Activated T-cell treated with anti-CD3 and anti-CD28 coated beads, Interleukin-2, amount 50 U/mL, for 48 hours (primary cell): Measurements from ENCODE around the gene REXO1.
A peak's percentile ranks its signal among the peaks of the same experiment; 100 is the strongest.

Experiments used
- DNase-seq, 2 experiments: peaks; one replicate each; pipeline ENCODE4 v3.0.0-alpha.2; 2020

REXO1 gene

DNA sequence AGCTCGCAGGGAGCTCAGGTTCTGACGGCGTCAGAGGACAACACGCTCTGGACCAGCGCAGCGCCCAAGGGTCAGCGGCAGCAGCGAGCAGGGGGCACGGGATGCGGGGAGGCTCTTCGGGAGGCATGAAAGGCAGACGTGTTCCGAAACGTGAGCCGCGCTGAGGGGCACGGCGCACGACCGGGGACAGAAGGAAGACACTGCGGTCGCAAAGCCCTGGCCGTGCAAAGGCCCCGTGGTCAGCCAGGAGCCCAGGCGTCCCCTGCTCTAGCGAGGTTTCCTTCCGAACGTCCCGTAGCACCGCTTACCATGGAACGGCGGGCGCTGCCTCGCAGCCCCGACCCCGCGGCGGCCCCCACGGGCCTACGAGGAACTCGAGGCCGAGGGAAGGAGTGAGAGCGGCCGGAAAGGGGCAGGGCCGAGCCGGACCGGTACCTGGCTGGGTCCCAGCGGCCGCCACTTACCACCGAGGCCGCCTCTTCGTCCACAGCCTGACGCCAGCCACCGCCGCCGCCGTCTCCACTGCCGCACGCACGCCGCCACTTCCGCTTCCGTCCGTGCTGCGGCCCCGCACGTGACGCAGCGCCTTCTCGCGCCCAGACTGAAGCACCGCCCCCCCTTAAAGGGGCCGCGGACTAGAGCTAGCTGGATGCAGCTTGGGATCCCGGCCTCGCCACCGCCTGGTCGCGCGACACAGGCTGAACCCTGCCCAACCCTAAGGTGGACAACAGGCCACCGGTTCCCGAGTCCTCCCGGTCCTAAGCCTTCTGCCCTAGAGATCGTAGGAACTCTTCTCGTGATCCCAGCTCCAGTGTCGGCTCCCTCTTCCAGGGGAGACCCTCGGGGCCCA lies 27.6 kb upstream of the REXO1 start:
- DNase-seq: peak; percentile 90 to 93

DNA sequence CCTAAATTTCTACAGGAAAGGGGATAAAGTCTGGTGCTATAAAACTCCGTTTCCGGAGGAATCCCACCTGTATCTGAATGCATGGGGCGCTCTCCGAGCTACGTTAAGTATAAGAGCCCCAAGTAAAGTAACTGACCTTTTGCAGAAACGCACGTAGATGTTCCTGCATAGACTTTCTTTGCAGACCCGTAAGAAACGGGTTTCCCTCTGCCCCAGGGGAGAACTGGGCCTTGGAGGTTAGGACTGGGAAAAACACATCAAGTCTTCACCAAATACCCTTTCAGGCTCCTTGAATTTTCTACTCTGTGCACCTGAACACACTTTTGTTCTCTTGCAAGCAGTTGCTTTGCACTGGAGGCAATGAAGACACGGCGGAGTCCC lies 27.0 kb upstream of the REXO1 start:
- DNase-seq: peak; percentile 54 to 56

DNA sequence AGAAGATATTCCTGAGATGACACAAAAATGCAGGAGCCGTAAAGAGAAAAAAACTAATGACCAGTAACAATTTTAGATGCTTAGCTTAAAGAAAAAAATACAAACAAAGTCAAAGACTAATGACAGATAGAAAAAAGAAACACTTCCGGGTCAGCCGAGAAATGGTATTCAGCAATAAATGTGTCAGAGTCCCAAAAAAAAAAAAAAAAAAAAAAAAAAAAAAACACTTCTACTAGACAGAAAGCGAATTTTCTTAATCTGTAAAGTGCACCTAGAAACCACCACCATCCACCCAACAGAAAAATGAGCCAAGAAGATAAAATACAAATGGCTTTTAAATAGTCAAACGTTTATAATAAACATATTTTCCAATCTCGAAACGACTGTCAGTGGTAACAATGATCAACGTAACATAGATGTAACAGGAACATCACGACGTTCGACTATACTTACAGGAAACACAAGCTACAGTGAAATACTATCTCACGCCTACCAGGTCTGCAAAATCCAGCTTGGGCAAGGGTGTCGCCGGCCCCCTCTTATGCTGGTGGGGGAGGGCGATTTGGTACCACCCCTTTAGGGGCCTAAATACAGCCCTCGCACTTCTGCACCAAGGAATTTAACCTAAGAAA lies 26.4 kb upstream of the REXO1 start:
- peak in 1 of 2 experiments; percentile 41 for DNase-seq

DNA sequence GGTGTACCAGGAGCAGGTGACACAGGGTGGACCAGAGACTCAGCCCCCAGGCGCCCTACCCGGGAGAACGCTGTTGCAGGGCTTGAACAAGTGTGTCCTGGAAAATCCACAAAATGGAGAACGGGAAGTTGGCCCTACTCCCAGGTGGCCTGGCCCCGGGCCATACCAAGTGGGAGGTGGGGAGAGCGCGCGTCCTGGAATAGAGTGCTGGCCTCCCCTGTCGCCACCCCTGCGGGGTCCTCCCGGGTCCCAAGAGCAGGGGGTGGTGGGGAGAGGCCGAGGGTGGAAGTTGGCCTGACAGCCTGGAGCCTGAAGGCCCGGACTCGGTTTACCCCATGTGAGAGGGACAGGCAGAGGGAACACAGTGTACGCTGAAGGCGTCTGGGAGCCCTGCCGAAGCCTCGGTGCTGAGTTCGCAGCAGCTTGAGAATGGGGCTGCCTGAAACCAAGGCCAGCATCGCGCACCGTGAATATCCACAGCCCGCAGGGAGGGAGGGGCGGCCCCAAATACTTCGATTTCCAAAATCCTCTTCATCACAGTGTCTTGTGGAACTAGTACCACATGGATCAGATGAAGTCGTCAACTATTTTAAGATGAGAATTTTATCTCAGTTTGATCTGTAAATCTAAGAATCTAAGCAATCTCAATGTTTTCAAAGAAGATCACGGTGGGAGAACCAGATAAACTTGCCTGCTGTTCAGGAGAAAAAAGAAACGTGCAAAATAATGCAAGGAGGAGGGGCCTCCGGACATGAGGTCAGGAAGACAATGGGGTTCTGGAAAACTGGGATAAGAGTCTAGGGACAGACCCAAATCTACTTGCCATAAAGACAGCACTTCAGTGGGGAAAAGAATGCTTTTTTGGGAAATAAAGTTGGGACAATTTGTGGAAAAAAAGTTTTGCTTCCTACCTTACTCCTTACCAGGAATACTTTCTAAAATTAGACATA lies 25.5 kb upstream of the REXO1 start:
- DNase-seq: no peak

DNA sequence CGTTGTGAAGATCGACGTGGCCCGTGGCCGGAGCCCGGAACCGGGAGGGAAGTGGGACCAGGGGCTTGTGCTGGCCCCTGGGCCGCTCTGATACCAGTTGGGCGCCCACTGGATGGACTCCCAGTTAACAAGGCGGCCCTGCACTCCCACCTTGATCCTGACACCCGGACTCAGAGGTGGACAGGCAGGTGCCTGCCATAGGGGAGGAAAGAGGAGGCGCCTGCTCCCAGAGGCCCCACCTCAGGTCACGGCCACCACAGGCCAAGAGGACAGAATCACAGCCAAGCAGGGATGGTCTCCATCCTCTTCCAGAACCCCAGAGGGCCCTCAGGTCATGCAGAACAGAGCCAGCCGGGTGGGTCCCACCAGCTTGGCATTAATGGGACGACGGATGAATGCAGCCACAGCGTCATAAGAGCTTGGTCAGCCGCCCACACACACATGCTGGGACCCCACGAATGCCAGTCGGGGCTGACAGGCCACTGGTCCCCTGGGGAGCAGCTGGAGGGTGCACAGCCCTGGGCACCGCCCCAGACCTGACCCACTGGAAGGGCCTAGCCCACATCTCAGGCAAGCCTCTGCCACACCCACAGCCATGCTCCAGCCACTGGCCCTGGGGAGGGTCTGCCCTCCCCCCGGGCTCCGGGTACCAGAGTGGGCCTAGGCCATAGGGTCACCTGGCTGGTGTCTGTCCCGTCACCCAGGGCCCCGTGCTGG lies 24.7 kb upstream of the REXO1 start:
- DNase-seq: no peak

DNA sequence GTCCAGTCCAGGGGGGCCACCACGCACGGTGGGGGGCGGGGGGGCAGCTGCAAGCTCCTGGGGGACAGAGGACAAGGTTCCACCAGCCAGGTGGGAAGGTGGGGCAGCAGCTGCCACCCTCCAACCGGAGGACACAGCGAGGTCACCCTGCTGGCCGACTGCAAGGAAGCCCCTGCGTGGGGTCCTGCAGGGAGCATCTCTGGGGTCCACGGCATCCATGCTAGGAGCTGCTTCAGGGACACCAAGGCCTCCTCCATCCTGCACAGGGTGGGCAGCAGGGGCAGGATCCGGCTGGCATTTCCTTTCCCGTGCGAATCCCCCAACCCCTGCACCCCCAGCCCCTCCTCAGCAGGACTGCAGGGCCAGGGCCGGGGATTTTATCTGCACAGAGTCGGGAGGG lies 23.3 kb upstream of the REXO1 start:
- DNase-seq: no peak

DNA sequence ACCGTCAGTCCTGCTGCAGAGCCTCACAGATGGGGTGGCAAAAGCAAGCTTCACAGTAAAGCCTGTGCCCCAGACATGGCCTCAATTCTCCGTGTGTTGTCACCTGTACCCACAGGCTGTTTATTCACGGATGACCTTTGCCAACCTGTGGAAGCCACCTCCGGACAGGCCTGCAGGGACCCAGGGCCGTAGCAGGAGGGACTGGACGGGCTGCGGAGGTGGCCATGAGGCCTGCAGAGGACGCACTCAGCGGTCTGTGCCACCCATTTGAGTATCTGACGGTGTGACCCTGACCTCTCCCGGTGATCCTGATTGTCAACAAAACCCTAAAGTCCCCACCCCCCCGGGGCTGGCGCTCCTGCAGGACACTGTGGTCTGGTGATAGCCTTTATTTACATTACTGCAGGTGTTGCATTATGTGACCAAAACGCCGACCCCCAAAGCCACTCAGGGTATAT lies 22.9 kb upstream of the REXO1 start:
- no peak for DNase-seq

DNA sequence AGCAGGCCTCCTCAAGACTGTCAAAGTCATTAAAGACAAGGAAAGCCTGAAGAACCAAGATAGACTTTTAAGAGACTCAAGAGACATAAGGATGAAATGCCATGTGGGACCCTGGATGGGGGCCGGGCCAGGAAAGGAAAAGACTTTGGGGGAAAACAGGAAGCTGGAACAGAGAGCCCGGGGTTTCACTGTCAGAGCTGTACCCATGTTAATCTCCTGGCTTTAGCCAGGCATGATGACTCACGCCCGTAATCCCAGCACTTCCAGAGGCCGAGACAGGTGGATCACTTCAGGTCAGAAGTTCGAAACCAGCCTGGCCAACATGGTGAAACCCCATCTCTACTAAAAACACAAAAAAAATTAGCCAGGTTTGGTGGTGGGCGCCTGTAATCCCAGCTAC lies 20.7 kb upstream of the REXO1 start:
- DNase-seq: no peak

DNA sequence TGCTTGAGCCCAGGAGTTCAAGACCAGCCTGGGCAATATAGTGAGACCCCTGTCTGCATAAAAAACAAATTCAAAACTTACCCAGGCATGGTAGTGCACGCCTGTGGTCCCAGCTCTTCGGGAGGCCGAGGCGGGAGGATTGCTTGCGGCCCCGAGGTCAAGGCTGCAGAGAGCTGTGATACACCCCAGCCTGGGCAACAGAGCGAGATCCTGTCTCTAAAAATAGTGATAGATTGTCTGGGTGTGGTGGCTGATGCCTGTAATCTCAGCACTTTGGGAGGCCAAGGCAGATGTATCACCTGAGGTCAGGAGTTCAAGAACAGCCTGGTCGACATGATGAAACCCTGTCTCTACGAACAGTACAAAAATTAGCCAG lies 19.1 kb upstream of the REXO1 start:
- DNase-seq: no peak

DNA sequence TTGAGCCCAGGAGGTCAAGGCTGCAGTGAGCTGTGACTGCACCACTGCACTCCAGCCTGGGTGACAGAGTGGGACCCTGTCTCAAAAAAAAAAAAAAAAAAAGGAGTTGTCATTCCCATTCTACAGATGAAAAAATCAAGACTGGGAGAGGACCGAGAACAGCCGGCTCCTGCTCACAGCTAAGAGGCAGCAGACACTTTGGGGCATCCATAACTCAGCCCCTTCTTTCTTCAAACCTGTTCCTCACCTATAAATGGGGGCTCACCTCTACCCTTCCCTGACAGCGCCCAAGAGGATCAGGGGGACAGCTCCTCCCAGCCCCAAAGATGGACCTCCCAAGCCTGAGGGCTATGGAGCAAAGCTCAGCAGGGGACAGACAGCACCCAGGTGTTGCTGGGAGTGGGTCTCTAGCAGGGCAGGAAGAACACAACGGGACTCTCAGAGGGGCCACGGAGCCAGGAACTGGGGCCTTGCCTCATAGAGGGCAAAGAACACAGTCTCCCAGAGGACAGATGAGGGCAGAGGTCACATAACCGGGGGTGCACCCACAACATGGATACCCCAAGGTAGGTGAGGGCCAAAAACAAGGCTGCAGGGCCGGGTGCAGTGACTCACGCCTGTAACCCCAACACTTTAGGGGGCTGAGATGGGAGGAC lies 18.5 kb upstream of the REXO1 start:
- DNase-seq: no peak

DNA sequence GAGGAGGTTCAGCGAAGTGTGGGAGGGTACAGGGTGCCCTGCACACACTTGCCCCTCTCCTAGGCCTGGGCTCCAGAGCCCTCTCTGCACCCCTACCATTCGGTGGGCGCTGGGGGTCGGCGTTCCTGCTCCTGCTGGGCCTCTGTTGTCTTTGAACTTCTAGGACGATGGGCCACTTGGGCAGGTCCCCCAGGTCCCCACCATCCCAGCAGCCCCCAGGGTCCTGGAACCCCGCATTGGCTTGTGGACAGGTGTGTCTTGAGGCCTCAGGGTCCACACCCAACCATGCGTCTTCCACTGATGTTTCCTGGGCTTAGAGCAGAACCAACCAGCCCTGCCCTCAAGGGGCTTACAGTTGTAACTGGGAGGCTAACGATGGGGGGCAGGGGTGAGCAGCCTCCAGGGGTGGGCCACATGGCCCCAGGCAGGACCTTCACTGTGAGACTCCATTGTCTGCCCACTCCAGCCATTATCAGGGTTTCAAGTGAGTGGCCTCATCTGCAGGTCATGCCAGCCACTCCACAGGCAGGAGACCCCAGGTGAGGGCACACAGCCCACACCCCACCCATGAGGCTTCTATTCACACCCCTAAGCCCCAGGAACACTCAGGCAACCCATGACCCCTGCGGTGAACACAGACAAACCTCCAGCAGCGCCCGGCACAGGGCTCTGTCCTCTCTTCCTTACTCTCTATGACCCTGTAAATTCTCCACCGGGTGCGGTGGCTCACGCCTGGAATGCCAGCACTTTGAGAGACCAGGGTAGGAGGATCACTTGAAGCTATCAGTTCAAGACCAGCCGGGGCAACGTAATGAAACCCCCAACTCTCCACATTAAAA lies 17.1 kb upstream of the REXO1 start:
- DNase-seq: no peak

DNA sequence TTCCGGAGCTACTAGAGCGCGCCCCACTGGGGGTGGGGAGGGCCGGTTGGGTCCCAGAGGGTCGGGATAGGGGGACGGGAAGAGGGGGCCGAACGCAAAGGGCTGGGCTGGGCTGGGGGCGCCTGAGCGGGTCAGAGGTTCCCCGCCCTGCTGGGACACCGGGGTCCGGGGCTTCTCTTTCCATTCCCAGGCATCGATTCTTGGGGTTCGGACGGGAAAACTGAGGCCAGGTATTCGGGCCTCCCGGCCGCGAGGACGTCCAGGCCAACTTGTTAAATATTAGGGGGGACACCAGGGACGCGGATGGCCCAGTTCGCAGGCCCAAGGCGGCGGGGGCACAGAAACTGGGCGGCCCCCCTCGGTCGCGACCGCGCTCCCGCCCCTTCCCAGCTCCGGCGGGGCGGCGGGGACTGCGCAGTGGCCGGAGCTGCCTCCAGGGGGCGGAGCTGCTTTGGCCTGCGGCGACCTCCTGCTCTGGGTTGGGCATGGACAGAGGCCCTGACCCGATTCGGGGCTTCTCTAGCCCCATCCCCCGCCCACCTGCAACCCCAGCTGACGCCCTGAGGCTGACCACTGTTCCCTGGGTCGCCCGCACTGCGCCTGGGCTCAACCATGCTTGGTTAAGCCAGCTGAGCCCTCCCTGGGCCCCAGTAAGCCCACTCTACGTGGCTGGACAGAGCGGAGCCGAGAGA lies 16.3 kb upstream of the REXO1 start:
- peak; percentile 78 to 83 for DNase-seq

DNA sequence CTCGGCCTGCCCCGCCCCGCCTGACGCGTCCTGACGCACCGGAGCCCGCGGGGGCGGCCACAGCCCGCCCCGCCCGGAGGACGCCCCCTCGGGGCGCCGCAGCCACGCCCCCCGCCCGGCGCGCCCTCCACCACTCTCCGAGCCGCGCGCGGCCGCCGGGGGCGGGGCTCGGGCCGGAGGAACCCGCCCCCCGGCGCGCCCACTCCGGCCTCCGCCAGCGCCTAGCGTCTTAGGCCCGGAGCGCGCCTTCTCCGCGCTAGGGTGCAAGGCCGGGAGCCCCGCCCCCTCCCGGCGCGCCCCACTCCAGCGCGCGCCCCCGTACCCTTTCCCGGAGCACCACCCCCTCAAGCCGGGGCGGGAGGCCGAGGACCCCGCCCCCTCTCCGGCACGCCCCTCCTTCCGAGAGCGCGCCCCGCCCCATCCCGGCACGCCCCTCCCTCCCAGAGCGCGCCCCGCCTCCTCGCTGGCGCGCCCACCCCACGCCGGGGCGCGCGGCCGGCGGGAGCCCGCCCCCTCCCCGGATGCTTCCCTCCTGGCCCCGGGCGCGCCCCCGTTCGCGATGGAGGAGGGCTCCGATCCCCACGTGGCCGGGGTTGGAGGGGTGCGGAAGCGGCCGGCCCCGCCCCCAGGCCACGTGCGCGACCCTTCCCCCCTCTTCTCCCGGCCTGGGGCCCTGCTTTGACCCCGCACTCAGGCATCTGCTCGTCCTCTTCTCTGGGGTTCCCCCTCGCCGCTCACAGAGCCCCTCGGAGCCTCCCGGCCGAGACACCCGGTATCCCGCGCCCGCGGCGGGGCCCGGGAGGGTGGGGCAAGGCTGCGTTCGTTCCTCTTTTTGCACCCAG lies 15.6 kb upstream of the REXO1 start:
- peak; percentile 94 to 96 for DNase-seq

DNA sequence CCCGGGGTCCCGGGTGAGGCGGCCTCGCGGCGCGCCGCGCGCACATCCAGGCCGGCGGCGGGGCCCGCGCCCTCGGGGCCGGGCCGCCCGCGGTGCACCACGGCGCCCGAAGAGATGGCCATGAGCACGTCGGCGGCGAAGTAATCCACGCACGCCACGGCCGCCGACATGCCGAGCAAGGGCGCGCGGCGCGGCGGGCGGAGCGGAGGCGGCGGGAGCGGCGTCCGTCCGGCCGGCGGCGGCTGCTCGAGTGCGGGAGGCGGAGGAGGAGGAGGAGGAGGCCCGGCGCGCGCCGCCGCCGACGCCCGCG lies 15.0 kb upstream of the REXO1 start, which contains the start of gene KLF16:
TSS of gene KLF16 (minus strand) at position 252 of the 310 bp plus-strand sequence. CDS start at position 170, 82 bp downstream.
- DNase-seq: no peak

DNA sequence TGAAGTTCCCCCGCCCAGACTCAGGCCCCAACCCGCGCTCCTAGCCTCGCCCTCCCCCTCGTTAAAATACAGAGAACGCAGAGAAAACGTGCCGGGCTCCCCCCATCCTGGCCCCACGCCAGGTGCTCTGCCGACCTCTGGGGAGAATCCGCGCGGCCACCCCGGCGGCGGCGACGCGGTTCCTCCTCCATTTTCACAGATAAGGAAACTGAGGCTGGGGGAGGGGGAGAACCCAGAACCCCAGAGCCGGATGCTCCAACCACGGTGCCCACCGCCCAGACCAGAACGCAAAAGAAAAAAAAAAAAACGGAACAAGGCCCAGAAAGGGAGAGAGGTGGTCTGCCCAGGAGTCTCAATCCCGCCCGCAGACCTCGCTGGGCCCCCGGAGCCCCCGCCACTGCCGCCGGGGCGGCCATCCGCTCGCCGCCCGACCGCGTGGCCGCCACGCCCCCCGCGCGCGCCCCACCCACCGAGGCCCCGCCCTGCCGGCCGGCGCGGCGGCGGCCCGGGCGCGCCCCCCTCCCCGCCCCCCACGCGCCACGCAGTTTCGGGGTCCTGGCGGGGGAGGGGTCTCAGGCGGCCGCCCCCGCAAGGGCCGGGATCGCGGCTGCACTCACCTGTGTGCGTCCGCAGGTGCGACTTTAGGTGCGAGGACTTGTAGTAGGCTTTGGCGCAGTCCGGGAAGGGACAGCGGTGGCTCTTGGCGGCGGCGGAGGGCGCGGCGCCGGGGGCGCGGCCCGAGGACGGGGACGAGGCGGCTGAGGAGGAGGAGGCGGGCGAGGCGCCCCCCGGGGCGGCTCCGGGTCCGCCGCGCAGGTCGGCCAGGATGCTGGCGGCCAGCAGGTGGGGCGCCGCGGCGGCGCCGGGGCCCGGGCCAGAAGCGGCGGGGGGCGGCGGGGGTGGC lies 14.4 kb upstream of the REXO1 start:
- peak; percentile 67 to 74 for DNase-seq

DNA sequence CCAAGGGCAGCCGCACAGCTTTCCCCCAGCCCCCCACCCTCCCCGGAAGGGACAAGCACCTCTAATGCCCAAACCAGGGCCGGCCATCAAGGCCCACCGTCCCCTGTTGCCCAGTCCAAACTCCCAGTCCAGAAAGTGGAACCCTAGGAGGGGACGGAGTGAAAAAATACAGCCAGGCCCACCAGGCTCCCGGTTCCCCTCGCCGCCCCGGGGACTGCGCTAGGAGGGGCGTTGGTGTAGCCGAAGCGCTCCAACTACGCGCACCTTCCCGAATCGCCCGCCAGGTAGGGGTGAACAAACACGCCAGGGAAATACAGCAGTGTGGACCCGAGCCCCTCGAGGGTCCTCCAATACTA lies 13.8 kb upstream of the REXO1 start:
- no peak for DNase-seq

DNA sequence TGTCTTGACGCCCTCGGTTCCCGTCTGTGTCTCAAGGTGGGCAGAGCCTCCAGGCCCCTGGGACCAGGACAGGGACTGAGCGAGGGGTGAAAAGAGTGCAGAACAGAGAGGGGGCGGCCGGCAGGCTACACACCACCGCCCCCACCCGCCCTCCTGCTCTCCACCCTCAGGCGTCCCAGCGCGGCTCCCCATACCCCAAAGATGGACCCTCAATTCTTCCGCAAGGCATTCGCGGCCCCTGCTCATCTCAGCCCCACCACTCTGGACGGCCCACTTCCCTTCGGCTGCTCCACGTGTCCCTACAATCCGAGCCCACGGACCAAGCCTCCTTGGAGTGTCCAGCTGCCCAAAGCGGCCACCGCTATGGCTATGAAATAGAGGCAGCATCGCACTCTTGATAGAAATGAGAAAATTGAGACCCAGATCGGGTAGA lies 13.3 kb upstream of the REXO1 start:
- DNase-seq: no peak

DNA sequence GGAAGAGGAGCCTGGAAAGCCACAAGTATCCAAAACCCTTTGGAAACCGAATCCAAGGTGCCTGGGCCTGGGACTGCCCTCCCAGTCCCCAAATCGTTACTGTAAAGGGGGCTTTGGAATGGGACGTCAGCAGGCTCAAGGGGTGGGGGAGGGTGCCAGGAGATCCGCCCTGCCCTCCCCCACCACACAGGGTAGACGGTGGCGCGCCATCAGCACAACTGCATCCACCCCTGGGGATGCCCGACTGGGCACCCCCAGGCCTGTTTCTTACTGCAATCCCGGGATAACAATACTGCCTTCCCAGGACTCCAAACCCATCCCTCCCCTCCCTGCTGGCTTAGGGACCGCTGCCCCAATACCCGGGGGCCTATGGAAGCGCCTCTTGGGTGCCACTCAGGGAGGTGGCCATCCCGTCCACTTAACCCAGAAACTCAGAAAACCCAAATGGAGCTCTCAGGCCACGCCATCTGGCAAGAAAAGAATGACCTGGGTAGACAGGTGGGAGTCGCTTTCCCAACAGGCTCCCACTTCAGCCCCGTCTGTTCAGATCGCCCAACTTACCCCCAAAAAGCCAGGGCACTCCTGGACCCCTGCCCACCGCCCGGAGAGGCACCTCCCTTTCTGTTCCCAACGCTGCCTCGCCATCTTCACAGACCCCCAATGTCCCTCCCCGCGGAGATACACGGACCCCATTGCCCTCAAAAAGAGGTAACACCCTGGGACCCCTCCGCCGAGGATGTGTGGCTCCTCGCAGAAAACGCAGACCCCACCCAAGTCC lies 12.7 kb upstream of the REXO1 start:
- DNase-seq: no peak
